GM12865 (cell line): Measurements from ENCODE around the gene RNF20.
"Not testable (repeated sequence)": the region's sequence is repeated elsewhere in the genome, so short reads cannot be mapped to it uniquely, and the experiment has no call there.

Experiments
- DNase-seq: peaks from one replicate; pipeline ENCODE4 v3.0.0; 2010; ENCODE audit warnings: low read depth
- H3K4me3 ChIP-seq: 2 replicates; pipeline ENCODE4 v1.5.1; 2011; ENCODE audit warnings: mild to moderate bottlenecking, low read depth, low read length, control low read depth
- TF ChIP-seq, protein P1 (sequence below): IDR thresholded peaks from 2 replicates; pipeline ENCODE4 v1.5.1; 2011; ENCODE audit warnings: low read length, control low read depth, low read depth, inconsistent platforms; ENCODE audit not compliant: insufficient read depth; ENCODE audit errors: missing control alignments

RNF20 gene

GRCh38 chr9:101513351-101513750 lies 20.3 kb upstream of the RNF20 start:
- TF ChIP-seq, protein P1, sequence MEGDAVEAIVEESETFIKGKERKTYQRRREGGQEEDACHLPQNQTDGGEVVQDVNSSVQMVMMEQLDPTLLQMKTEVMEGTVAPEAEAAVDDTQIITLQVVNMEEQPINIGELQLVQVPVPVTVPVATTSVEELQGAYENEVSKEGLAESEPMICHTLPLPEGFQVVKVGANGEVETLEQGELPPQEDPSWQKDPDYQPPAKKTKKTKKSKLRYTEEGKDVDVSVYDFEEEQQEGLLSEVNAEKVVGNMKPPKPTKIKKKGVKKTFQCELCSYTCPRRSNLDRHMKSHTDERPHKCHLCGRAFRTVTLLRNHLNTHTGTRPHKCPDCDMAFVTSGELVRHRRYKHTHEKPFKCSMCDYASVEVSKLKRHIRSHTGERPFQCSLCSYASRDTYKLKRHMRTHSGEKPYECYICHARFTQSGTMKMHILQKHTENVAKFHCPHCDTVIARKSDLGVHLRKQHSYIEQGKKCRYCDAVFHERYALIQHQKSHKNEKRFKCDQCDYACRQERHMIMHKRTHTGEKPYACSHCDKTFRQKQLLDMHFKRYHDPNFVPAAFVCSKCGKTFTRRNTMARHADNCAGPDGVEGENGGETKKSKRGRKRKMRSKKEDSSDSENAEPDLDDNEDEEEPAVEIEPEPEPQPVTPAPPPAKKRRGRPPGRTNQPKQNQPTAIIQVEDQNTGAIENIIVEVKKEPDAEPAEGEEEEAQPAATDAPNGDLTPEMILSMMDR: no peak
- DNase-seq: no peak
- no peak overlapping the region for H3K4me3 ChIP-seq

DNA sequence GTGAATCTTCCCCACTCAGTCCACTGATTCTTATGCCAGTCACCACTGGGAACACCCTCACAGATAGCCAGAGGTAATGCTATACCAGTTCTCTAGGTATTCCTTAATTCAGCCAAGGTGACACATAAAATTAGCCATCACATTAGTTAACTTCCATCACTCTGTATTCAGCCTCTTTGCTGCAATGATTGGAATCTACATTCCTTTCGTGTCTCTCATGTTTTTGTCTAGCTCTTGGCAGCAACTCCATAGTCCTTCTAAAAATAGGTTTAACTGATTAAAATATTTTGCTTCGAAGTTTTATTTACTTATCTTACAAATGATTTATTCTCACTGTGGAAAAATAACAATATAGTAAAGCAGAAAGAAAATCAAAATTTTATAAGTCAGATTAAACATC lies 19.6 kb upstream of the RNF20 start:
- DNase-seq: no peak
- TF ChIP-seq, protein P1: no peak
- H3K4me3 ChIP-seq: no peak overlapping the region

DNA sequence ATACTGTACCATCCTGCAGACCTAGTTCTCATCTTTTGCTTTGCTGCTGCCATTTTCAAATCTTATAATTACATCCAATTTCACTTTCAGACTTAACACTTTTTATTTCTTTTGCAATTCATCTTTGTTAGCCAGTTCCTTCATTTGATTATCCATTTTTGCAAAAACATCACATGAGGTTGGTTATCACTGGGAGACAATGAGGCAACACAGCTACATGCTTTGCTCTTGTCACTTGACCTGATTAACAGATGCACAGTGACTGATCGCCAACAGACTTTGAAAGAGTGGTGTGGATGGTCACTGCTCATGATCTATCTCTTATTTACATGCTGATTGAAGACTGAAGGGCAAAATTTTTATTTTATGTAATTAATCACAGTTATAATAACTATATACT lies 17.0 kb upstream of the RNF20 start:
- H3K4me3 ChIP-seq: no peak overlapping the region
- DNase-seq: no peak
- TF ChIP-seq, protein P1: no peak

DNA sequence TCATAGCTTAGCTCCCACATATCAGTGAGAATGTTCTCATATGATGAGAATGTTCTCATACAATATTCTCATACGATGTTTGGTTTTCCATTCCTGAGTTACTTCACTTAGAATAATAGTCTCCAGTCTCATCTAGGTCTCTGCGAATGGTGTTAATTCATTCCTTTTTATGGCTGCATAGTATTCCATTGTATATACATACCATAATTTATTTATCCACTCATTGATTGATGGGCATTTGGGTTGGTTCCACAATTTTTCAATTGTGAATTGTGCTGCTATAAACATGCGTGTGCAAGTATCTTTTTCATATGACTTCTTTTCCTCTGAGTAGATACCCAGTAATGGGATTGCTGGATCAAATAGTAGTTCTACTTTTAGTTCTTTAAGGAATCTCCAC lies 15.2 kb upstream of the RNF20 start:
- not testable (repeated sequence) for DNase-seq

DNA sequence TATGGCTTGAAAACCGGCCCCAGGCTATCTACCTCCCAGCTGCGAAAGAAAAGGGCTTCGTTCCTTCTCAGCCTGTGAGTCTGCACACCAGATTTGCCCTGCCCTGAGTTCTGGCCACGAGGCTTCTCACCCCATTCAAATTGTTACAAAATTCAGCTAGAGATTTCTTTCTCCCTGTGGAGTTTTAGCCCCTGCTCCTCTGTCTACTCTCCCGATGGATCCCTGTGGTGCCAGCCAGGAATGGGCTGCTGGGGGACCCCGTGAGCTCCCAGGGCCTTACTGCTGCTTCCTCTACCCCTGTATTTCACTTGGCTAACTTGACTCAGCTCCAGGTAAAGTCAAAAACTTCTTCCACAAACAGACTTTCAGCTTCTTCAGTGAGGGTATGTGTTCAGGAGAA lies 9.3 kb upstream of the RNF20 start:
- TF ChIP-seq, protein P1: no peak
- no peak overlapping the region for H3K4me3 ChIP-seq
- DNase-seq: no peak

More for the DNA sequence above, 15.2 kb upstream of the RNF20 start:
- H3K4me3 ChIP-seq: not testable (repeated sequence)

DNA sequence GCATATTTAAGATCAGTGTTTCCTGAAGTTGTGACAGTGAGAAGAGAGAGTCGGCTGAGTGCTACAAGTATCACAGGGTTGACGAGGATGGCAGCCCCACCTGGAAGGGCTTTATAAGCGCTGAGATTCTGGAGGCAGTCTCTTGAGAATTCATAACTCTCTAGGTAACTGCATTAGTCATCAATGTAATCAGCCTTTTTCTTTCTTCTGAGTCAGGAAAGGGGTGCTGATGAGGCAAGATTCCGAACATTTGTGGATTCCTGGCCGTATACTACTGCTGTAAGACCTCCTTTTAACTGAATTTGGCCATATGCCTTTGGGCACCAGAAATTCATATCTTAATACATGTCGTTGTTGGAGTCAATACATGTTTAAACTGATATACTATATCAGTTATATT lies 6.6 kb upstream of the RNF20 start:
- TF ChIP-seq, protein P1: no peak
- DNase-seq: no peak

GRCh38 chr9:101528015-101528414 lies 5.6 kb upstream of the RNF20 start:
- no peak overlapping the region for H3K4me3 ChIP-seq
- TF ChIP-seq, protein P1: no peak
- no peak for DNase-seq

More for the DNA sequence above, 6.6 kb upstream of the RNF20 start:
- no peak overlapping the region for H3K4me3 ChIP-seq

DNA sequence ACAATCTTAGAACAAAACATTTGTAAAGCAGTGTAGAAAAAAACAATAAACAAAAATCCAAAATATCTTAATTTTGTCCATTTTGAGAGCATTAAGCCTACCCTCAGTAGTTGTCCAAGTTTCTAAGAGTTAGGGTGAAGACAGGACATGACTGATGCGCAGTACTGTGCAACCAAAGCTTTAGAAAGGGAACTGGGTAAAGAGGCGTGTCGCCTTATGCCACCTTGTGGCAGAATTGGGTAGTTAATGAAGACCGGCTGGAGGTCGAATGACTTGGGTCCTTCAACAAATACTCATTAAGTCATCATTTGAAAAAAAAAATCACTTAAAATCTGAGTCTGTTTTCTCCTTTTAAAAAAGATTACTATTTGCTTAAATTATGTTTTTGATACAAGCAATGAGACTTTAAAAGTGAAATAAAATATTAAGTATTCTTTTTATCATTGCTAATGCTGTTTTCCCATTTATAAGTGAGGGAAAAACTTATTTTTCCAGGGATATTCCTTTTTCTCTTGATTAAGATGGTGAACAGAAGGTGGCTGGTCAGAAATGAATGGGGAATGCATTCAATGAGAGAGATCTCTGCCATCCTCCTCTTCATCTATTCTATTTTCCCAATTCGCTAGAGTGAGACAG lies 3.5 kb upstream of the RNF20 start:
- DNase-seq: peak; percentile 85
- TF ChIP-seq, protein P1: peak; percentile 72
- H3K4me3 ChIP-seq: no peak overlapping the region
